Measurements from ENCODE around the gene CACNA1C.

The CACNA1C gene

DNA sequence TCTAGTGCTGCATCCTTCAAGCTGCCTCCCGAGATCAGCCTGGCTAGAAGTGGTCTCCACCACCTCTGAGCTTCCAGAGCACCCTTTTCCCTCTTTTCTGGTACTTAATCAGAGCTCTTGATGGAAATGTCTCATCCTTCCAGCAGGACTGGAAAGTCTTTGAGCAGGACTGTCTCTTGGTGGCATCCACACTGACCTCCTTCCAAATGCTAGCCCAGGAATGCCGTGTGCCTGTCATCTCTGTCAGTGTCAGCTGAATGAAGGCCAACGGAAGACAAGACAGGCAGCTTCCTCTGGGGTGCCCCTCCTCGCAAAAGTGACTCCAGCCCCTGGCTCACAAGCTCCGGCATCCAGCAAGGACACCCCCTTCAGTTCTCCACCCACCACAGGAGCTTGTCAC, 570.7 kb downstream of the CACNA1C start:
- no peak overlapping the region for H3K4me3 ChIP-seq (ENCODE audit: control insufficient read depth in 1 of 7, extremely low read depth in 1 of 7, insufficient read depth in 4 of 7, low read depth in 2 of 7, low read length in 6 of 7)
- peaks cover 11 to 96% (median 84%) of the 10 kb centered on the region in 4 experiments for H3K4me1 ChIP-seq (ENCODE audit: control extremely low read depth in 1 of 4, control insufficient read depth in 4 of 4, insufficient read depth in 4 of 4, low read length in 3 of 4)
- CTCF ChIA-PET, result interaction anchor here (0.7 to 12.2 kb wide), 6 partner anchors 7 to 165 kb away, joined by 3 to 192 read pairs (median 8); no protein-coding TSS in a partner anchor
- WGBS (ENCODE audit: insufficient coverage), result 90% methylated on average over 5 of the region's 5 CpGs
- no peak for DNase-seq
- H3K36me3 ChIP-seq (ENCODE audit: control insufficient read depth in 4 of 4, insufficient read depth in 4 of 4, low read length in 3 of 4), result no peaks in the 10 kb centered on the region
- no peaks in the 10 kb centered on the region for H3K9me3 ChIP-seq (ENCODE audit: control extremely low read depth in 1 of 5, control insufficient read depth in 4 of 5, insufficient read depth in 2 of 5, low read depth in 1 of 5, low read length in 4 of 5)
- H3K27ac ChIP-seq (ENCODE audit: insufficient read depth in 1 of 2, low read depth in 1 of 2, low read length in 2 of 2, poor library complexity in 1 of 2, severe bottlenecking in 2 of 2), result no peak overlapping the region
- no peaks in the 10 kb centered on the region for H3K27me3 ChIP-seq (replicated peaks in 2 of 5; ENCODE audit: control insufficient read depth in 4 of 5, insufficient read depth in 5 of 5, low read length in 4 of 5)
- POLR2A ChIA-PET, result no interaction called here

GRCh38 chr12:2624543-2625288, 571.9 kb downstream of the CACNA1C start:
- peak; percentile 71 to 87 (median 86) for DNase-seq
- H3K9me3 ChIP-seq (ENCODE audit: control extremely low read depth in 1 of 5, control insufficient read depth in 4 of 5, insufficient read depth in 2 of 5, low read depth in 1 of 5, low read length in 4 of 5), result no peaks in the 10 kb centered on the region
- peak overlapping the region in 1 of 2 experiments; percentile 46 for H3K27ac ChIP-seq (ENCODE audit: insufficient read depth in 1 of 2, low read depth in 1 of 2, low read length in 2 of 2, poor library complexity in 1 of 2, severe bottlenecking in 2 of 2)
- peaks cover 5 to 84% (median 72%) of the 10 kb centered on the region in 4 experiments for H3K4me1 ChIP-seq (ENCODE audit: control extremely low read depth in 1 of 4, control insufficient read depth in 4 of 4, insufficient read depth in 4 of 4, low read length in 3 of 4)
- ChIA-PET POLR2A (interaction anchor here (1.0 to 1.5 kb wide), 3 partner anchors 8 to 20 kb away, joined by 4 to 9 read pairs (median 7); no protein-coding TSS in a partner anchor), CTCF (interaction anchor here (0.5 to 12.2 kb wide), 16 partner anchors 9 to 372 kb away, joined by 3 to 192 read pairs (median 4); no protein-coding TSS in a partner anchor)
- no peaks in the 10 kb centered on the region for H3K36me3 ChIP-seq (ENCODE audit: control insufficient read depth in 4 of 4, insufficient read depth in 4 of 4, low read length in 3 of 4)
- WGBS (ENCODE audit: insufficient coverage), result 62% methylated on average over 10 of the region's 19 CpGs
- peak overlapping the region in 2 of 7 experiments; percentile 7 to 11 for H3K4me3 ChIP-seq (ENCODE audit: control insufficient read depth in 1 of 7, extremely low read depth in 1 of 7, insufficient read depth in 4 of 7, low read depth in 2 of 7, low read length in 6 of 7)
- no peaks in the 10 kb centered on the region for H3K27me3 ChIP-seq (replicated peaks in 2 of 5; ENCODE audit: control insufficient read depth in 4 of 5, insufficient read depth in 5 of 5, low read length in 4 of 5)

DNA sequence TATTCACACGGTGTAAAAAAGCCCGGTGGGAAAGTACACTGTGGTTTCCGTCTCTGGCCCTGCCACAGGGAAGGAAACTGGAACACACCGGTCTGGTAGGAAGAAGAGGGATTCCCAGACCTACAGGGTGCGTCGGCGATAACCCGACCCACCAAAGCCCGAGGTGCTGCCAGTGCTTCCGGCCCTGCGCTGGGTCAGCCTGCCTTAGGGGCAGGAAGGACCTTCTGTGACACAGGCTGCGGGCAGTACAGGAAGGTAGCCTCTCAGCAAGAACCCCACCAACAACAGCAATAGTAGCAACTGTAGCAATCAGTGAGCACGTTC, 572.5 kb downstream of the CACNA1C start:
- peak in 2 of 3 donors; percentile 36 to 64 for DNase-seq
- POLR2A ChIA-PET, result interaction anchor here (0.5 to 1.5 kb wide), 5 partner anchors 9 to 22 kb away, joined by 3 to 9 read pairs (median 4); no protein-coding TSS in a partner anchor
- H3K9me3 ChIP-seq (ENCODE audit: control extremely low read depth in 1 of 5, control insufficient read depth in 4 of 5, insufficient read depth in 2 of 5, low read depth in 1 of 5, low read length in 4 of 5), result no peaks in the 10 kb centered on the region
- peak overlapping the region in 2 of 7 experiments; percentile 11 to 29 for H3K4me3 ChIP-seq (ENCODE audit: control insufficient read depth in 1 of 7, extremely low read depth in 1 of 7, insufficient read depth in 4 of 7, low read depth in 2 of 7, low read length in 6 of 7)
- CTCF ChIA-PET, result interaction anchor here (0.9 to 12.2 kb wide), 16 partner anchors 9 to 342 kb away, joined by 3 to 192 read pairs (median 4); no protein-coding TSS in a partner anchor
- 11% methylated on average over 9 of the region's 13 CpGs for WGBS (ENCODE audit: insufficient coverage)
- no peaks in the 10 kb centered on the region for H3K27me3 ChIP-seq (replicated peaks in 2 of 5; ENCODE audit: control insufficient read depth in 4 of 5, insufficient read depth in 5 of 5, low read length in 4 of 5)
- no peaks in the 10 kb centered on the region for H3K36me3 ChIP-seq (ENCODE audit: control insufficient read depth in 4 of 4, insufficient read depth in 4 of 4, low read length in 3 of 4)
- peaks cover 2 to 79% (median 68%) of the 10 kb centered on the region in 4 experiments for H3K4me1 ChIP-seq (ENCODE audit: control extremely low read depth in 1 of 4, control insufficient read depth in 4 of 4, insufficient read depth in 4 of 4, low read length in 3 of 4)
- peak overlapping the region in 1 of 2 experiments; percentile 46 for H3K27ac ChIP-seq (ENCODE audit: insufficient read depth in 1 of 2, low read depth in 1 of 2, low read length in 2 of 2, poor library complexity in 1 of 2, severe bottlenecking in 2 of 2)

DNA sequence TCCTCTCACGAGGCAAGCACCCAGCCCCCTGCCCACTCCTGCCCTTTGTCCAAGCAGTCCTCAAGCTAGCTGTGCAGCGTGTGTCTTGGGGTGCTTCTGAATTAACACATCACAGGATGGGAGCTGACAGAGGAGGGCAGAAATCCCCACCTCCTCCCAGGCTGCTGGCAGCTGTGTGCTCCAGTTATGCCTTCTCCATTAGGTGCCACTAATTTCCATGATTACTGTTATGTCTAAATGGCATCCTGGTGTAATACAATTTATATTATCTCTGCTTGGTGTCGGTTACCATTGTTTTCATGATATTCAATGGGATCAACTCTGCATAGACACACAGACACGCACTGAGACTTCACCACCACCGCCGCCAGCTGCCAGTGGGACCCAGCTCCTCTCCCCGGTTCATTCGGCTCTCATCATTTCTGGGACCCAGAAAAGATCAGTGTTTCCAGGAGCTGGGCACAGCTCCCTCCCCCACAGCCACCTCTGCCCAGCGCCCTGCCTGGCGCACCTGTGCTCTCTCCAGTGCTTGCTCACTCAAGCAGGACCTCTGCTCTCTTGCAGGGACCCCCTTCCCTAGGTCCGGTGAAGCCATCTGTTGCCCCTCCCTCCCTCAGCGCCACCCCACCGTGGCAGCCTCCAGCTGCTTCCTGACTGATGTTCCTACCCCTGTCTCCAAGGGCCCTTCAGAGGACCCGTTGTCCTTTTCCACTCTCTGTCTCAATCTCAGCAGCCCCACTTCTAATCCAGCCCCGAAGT, 574.5 kb downstream of the CACNA1C start:
- Histone ChIP-seq H3K36me3 (ENCODE audit: control insufficient read depth in 4 of 4, insufficient read depth in 4 of 4, low read length in 3 of 4) (no peaks in the 10 kb centered on the region), H3K9me3 (ENCODE audit: control extremely low read depth in 1 of 5, control insufficient read depth in 4 of 5, insufficient read depth in 2 of 5, low read depth in 1 of 5, low read length in 4 of 5) (no peaks in the 10 kb centered on the region), H3K4me3 (ENCODE audit: control insufficient read depth in 1 of 7, extremely low read depth in 1 of 7, insufficient read depth in 4 of 7, low read depth in 2 of 7, low read length in 6 of 7) (peak overlapping the region in 2 of 7 experiments; percentile 3 to 28), H3K27me3 (replicated peaks in 2 of 5; ENCODE audit: control insufficient read depth in 4 of 5, insufficient read depth in 5 of 5, low read length in 4 of 5) (no peaks in the 10 kb centered on the region), H3K4me1 (ENCODE audit: control extremely low read depth in 1 of 4, control insufficient read depth in 4 of 4, insufficient read depth in 4 of 4, low read length in 3 of 4) (peaks cover 2 to 60% (median 55%) of the 10 kb centered on the region in 4 experiments), H3K27ac (ENCODE audit: insufficient read depth in 1 of 2, low read depth in 1 of 2, low read length in 2 of 2, poor library complexity in 1 of 2, severe bottlenecking in 2 of 2) (no peak overlapping the region)
- 71% methylated on average over 13 of the region's 15 CpGs for WGBS (ENCODE audit: insufficient coverage)
- ChIA-PET POLR2A (interaction anchor here (1.1 to 1.2 kb wide), 2 partner anchors 11 to 17 kb away, joined by 3 read pairs; no protein-coding TSS in a partner anchor), CTCF (interaction anchor here (0.8 to 12.2 kb wide), 6 partner anchors 11 to 128 kb away, joined by 3 to 192 read pairs (median 23); no protein-coding TSS in a partner anchor)
- no peak for DNase-seq

DNA sequence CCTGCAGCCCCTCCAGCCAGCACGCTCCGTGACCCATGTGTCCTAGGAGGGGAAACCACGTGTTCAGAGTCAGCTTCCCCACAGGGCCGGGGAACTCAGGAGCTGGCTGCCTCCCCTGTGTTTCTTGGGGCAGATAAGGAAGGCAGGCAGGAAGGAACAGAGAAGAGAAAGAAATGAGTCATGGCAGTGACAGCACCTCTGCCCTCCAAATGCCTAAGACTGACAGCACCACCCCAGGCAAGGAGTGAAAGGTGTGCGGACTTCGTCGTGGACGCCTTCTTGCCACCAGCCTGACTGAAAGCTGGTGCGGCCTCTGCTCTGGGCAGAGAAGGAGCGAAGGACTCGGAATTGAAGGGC, 575.0 kb downstream of the CACNA1C start:
- Histone ChIP-seq H3K9me3 (ENCODE audit: control extremely low read depth in 1 of 5, control insufficient read depth in 4 of 5, insufficient read depth in 2 of 5, low read depth in 1 of 5, low read length in 4 of 5) (no peaks in the 10 kb centered on the region), H3K27ac (ENCODE audit: insufficient read depth in 1 of 2, low read depth in 1 of 2, low read length in 2 of 2, poor library complexity in 1 of 2, severe bottlenecking in 2 of 2) (no peak overlapping the region), H3K36me3 (ENCODE audit: control insufficient read depth in 4 of 4, insufficient read depth in 4 of 4, low read length in 3 of 4) (no peaks in the 10 kb centered on the region), H3K27me3 (replicated peaks in 2 of 5; ENCODE audit: control insufficient read depth in 4 of 5, insufficient read depth in 5 of 5, low read length in 4 of 5) (no peaks in the 10 kb centered on the region), H3K4me1 (ENCODE audit: control extremely low read depth in 1 of 4, control insufficient read depth in 4 of 4, insufficient read depth in 4 of 4, low read length in 3 of 4) (peaks cover 2 to 57% (median 52%) of the 10 kb centered on the region in 4 experiments), H3K4me3 (ENCODE audit: control insufficient read depth in 1 of 7, extremely low read depth in 1 of 7, insufficient read depth in 4 of 7, low read depth in 2 of 7, low read length in 6 of 7) (peak overlapping the region in 2 of 7 experiments; percentile 3 to 15)
- POLR2A ChIA-PET, result interaction anchor here (1.1 to 1.2 kb wide), 2 partner anchors 11 to 17 kb away, joined by 3 read pairs; no protein-coding TSS in a partner anchor
- peak in 2 of 3 donors; percentile 80 to 89 for DNase-seq
- CTCF ChIA-PET, result interaction anchor here (0.8 to 12.2 kb wide), 5 partner anchors 12 to 129 kb away, joined by 3 to 192 read pairs (median 42); no protein-coding TSS in a partner anchor
- WGBS (ENCODE audit: insufficient coverage), result 0% methylated on average over 4 of the region's 11 CpGs

DNA sequence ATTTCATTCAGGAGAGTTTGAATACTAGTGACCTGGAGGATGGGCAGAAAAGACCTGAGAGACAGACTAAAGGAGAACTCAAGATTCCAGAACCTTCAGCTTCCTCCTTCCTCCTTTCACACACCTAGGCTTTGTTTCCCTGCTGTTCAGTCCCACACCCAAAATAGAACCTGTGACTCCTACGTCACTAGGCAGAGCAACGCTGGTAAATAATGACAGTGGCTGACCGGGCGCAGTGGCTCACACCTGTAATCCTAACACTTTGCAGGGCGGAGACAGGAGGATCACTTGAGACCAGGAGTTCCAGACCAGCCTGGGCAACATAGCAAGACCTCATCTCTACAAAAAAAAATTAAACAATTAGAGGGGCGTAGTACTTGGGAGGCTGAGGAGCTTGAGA, 575.6 kb downstream of the CACNA1C start:
- no peaks in the 10 kb centered on the region for H3K36me3 ChIP-seq (ENCODE audit: control insufficient read depth in 4 of 4, insufficient read depth in 4 of 4, low read length in 3 of 4)
- ChIA-PET POLR2A (interaction anchor here (0.6 to 1.2 kb wide), 2 partner anchors 12 to 25 kb away, joined by 3 read pairs; no protein-coding TSS in a partner anchor), CTCF (interaction anchor here (1.2 to 12.2 kb wide), 4 partner anchors 12 to 129 kb away, joined by 3 to 192 read pairs (median 43); no protein-coding TSS in a partner anchor)
- H3K27ac ChIP-seq (ENCODE audit: insufficient read depth in 1 of 2, low read depth in 1 of 2, low read length in 2 of 2, poor library complexity in 1 of 2, severe bottlenecking in 2 of 2), result no peak overlapping the region
- no peaks in the 10 kb centered on the region for H3K27me3 ChIP-seq (replicated peaks in 2 of 5; ENCODE audit: control insufficient read depth in 4 of 5, insufficient read depth in 5 of 5, low read length in 4 of 5)
- WGBS (ENCODE audit: insufficient coverage), result 83% methylated on average over 5 of the region's 6 CpGs
- no peaks in the 10 kb centered on the region for H3K9me3 ChIP-seq (ENCODE audit: control extremely low read depth in 1 of 5, control insufficient read depth in 4 of 5, insufficient read depth in 2 of 5, low read depth in 1 of 5, low read length in 4 of 5)
- peaks cover 2 to 51% (median 49%) of the 10 kb centered on the region in 4 experiments for H3K4me1 ChIP-seq (ENCODE audit: control extremely low read depth in 1 of 4, control insufficient read depth in 4 of 4, insufficient read depth in 4 of 4, low read length in 3 of 4)
- no peak for DNase-seq
- no peak overlapping the region for H3K4me3 ChIP-seq (ENCODE audit: control insufficient read depth in 1 of 7, extremely low read depth in 1 of 7, insufficient read depth in 4 of 7, low read depth in 2 of 7, low read length in 6 of 7)

Measured in common myeloid progenitor, CD34-positive (primary cell).